K562 (cell line): ENCODE data around the gene IL25. TPM values are rescaled to one million over a fixed set of nuclear protein-coding genes. Genes with fewer than 3 reads are reported as not detected.

Experiments
- ATAC-seq: fragments of 200-7000 bp; cut with Tn5 transposase; 3 replicates; pipeline ENCODE4 v1.9.1; 2020; ENCODE audit warnings: moderate library complexity
- BruUV-seq: library from RNA; stranded (reverse); fragments of 400-500 nt; replicated peaks from 2 replicates; lab custom pipeline; 2021; lab: Mats Ljungman, UMichigan
- CTCF ChIA-PET: fragments of 300-600 bp; formaldehyde crosslinking; extraction: SDS; loops from one replicate; lab custom pipeline; 2021; ENCODE audit warnings: low intra/inter-chr PET ratio; lab: Yijun Ruan, JAX
- POLR2A ChIA-PET: fragments of 300-600, 350-650 bp; sonication (Branson Sonifier 250); formaldehyde crosslinking; extraction: SDS; loops from one replicate; lab custom pipeline; 2021; ENCODE audit warnings: antibody characterized with exemption, inconsistent platforms; lab: Yijun Ruan, JAX
- DNase-seq, 4 experiments: peaks; one replicate each; pipeline versions ENCODE4 v3.0.0 to v3.0.0-alpha.2; 2011 to 2018; ENCODE audit warnings: low spot score in 3 of 4, mixed read lengths in 3 of 4; ENCODE audit errors: extremely low read depth in 1 of 4
- FAIRE-seq: peaks from 2 replicates; lab custom pipeline; 2011; peaks lifted over from hg19 to GRCh38; lab: Jason Lieb, UNC
- H2AFZ ChIP-seq: 2 replicates; pipeline ENCODE4 v1.6.0; 2011; ENCODE audit warnings: low read depth, low read length, control low read depth, inconsistent platforms
- H3K27ac ChIP-seq: fragments of 200-600 bp; 3 replicates; pipeline ENCODE4 v1.8.0; 2011; ENCODE audit warnings: low read depth, mild to moderate bottlenecking, control low read depth, inconsistent platforms, low read length, moderate library complexity, mixed read lengths; ENCODE audit errors: extremely low read depth
- H3K27me3 ChIP-seq, 2 experiments: fragments of 300-600 bp in 1 of 2; 2 replicates in 1 of 2; 3 replicates in 1 of 2; pipeline versions ENCODE4 v1.6.0 to v1.8.0; 2011; ENCODE audit warnings: inconsistent platforms in 2 of 2, low read length in 2 of 2, mild to moderate bottlenecking in 1 of 2, mixed read lengths in 1 of 2, moderate library complexity in 1 of 2; ENCODE audit not compliant: control insufficient read depth in 2 of 2, insufficient read depth in 2 of 2
- H3K36me3 ChIP-seq: fragments of 300-600 bp; 3 replicates; pipeline ENCODE4 v1.8.0; 2011; ENCODE audit warnings: mild to moderate bottlenecking, low read length, inconsistent platforms; ENCODE audit not compliant: control insufficient read depth, insufficient read depth
- H3K4me1 ChIP-seq, 2 experiments: fragments of 200-600 bp in 1 of 2; replicated peaks in 1 of 2; 2 replicates in 1 of 2; 3 replicates in 1 of 2; pipeline versions ENCODE4 v1.5.1 to v1.8.0; 2011; ENCODE audit warnings: inconsistent platforms in 2 of 2, low read length in 2 of 2, mild to moderate bottlenecking in 1 of 2, mixed read lengths in 1 of 2, moderate library complexity in 1 of 2; ENCODE audit not compliant: control insufficient read depth in 2 of 2, insufficient read depth in 2 of 2
- H3K4me2 ChIP-seq: 2 replicates; pipeline ENCODE4 v1.6.1; 2011; ENCODE audit warnings: low read length, control low read depth, inconsistent platforms, mixed read lengths; ENCODE audit not compliant: insufficient read depth
- H3K4me3 ChIP-seq: fragments of 200-600 bp; sonication (generic), shearing (Covaris generic); 2 replicates; pipeline ENCODE4 v1.5.1; 2016; ENCODE audit warnings: control low read depth, inconsistent platforms
- H3K79me2 ChIP-seq: fragments of 200-600 bp; 3 replicates; pipeline ENCODE4 v1.8.0; 2011; ENCODE audit warnings: low read length, inconsistent platforms; ENCODE audit not compliant: control insufficient read depth, insufficient read depth
- H3K9ac ChIP-seq, 2 experiments: 2 replicates each; pipeline versions ENCODE4 v1.6.0 to v1.6.1; 2011; ENCODE audit warnings: low read depth in 2 of 2, low read length in 2 of 2, control low read depth in 1 of 2, inconsistent platforms in 1 of 2, mild to moderate bottlenecking in 1 of 2, mixed read lengths in 1 of 2; ENCODE audit not compliant: insufficient read depth in 1 of 2
- H3K9me1 ChIP-seq: one replicate; pipeline ENCODE4 v1.6.0; 2011; ENCODE audit warnings: inconsistent platforms, mild to moderate bottlenecking, low read length, moderate library complexity; ENCODE audit not compliant: control insufficient read depth, insufficient read depth
- H3K9me3 ChIP-seq: replicated peaks from 2 replicates; pipeline ENCODE4 v1.5.1; 2011; ENCODE audit warnings: low read depth, low read length, inconsistent platforms; ENCODE audit not compliant: control insufficient read depth, insufficient read depth
- H4K20me1 ChIP-seq: replicated peaks from 2 replicates; pipeline ENCODE4 v1.6.1; 2011; ENCODE audit warnings: low read length, inconsistent platforms, mixed read lengths; ENCODE audit not compliant: control insufficient read depth, insufficient read depth
- ARID1B ChIP-seq: fragments of 450-650 bp; IDR thresholded peaks from 2 replicates; pipeline ENCODE4 v1.6.1; 2016; ENCODE audit warnings: antibody characterized with exemption, mild to moderate bottlenecking, inconsistent platforms
- ARID2 ChIP-seq: fragments of 450-650 bp; IDR thresholded peaks from 2 replicates; pipeline ENCODE4 v1.6.1; 2017; ENCODE audit warnings: antibody characterized with exemption, mild to moderate bottlenecking
- CEBPZ ChIP-seq: fragments of 150-350 bp; IDR thresholded peaks from 2 replicates; pipeline ENCODE4 v1.6.1; 2014; ENCODE audit warnings: low read depth, mild to moderate bottlenecking, low read length, borderline replicate concordance
- CREB5 ChIP-seq: fragments of 250-450 bp; sonication (Bioruptor Pico); IDR thresholded peaks from 2 replicates; pipeline ENCODE4 v1.5.0; 2020; ENCODE audit warnings: mild to moderate bottlenecking
- CREBBP ChIP-seq: IDR thresholded peaks from one replicate; pipeline ENCODE4 v1.6.1; 2012; ENCODE audit warnings: low read depth, mild to moderate bottlenecking, control low read depth, inconsistent platforms, low read length
- HNRNPK ChIP-seq: fragments of 200-400 bp; formaldehyde crosslinking; IDR thresholded peaks from one replicate; pipeline ENCODE4 v1.6.1; 2018; ENCODE audit warnings: mild to moderate bottlenecking, low read depth, low read length; ENCODE audit not compliant: poor library complexity, severe bottlenecking
- KLF1 ChIP-seq: fragments of 450-650 bp; IDR thresholded peaks from 2 replicates; pipeline ENCODE4 v1.6.1; 2016; ENCODE audit warnings: missing genetic modification characterization, missing compliant biosample characterization
- NFRKB ChIP-seq: fragments of 450-650 bp; IDR thresholded peaks from 2 replicates; pipeline ENCODE4 v1.6.1; 2016; ENCODE audit warnings: low read depth
- NR2C2 ChIP-seq, 2 experiments: fragments of 200-800 bp in 1 of 2; sonication (Bioruptor generic) in 1 of 2; sonication (generic) in 1 of 2; formaldehyde crosslinking in 1 of 2; IDR thresholded peaks; 2 replicates each; pipeline versions ENCODE4 v1.6.1 to v1.8.0; 2016 to 2022; ENCODE audit warnings: mild to moderate bottlenecking in 1 of 2, missing compliant biosample characterization in 1 of 2, missing genetic modification characterization in 1 of 2, missing genetic modification reagents in 1 of 2
- NRF1 ChIP-seq, 2 experiments: fragments of 450-650 bp; IDR thresholded peaks in 1 of 2; conservative IDR thresholded peaks in 1 of 2; 2 replicates each; pipeline ENCODE4 v1.6.1; 2014; ENCODE audit warnings: mild to moderate bottlenecking in 2 of 2
- SFPQ ChIP-seq: fragments of 200-400 bp; formaldehyde crosslinking; IDR thresholded peaks from 2 replicates; pipeline ENCODE4 v1.6.1; 2017; ENCODE audit warnings: mild to moderate bottlenecking, low read depth, low read length, moderate library complexity
- SMARCA5 ChIP-seq: fragments of 450-650 bp; IDR thresholded peaks from 2 replicates; pipeline ENCODE4 v1.6.1; 2016
- SMARCB1 ChIP-seq: IDR thresholded peaks from 2 replicates; pipeline ENCODE4 v1.6.1; 2011; ENCODE audit warnings: improper control_type of control experiment, low read depth; ENCODE audit not compliant: insufficient read length
- ZNF134 ChIP-seq: fragments of 250-450 bp; sonication (Bioruptor Pico); conservative IDR thresholded peaks from 2 replicates; pipeline ENCODE4 v1.4.0; 2020
- WGBS: fragments of 100-300 bp; shearing (Covaris generic); methylation state at CpG from one replicate; pipeline ENCODE4 v1.1.6; 2016; ENCODE audit warnings: low coverage, mixed read lengths; ENCODE audit not compliant: insufficient coverage; ENCODE audit errors: missing lambda C conversion rate; 5-methylcytosine and 5-hydroxymethylcytosine counted together
- in situ Hi-C: fragments of 300-500 bp; cut with MboI; formaldehyde crosslinking; loops from 4 replicates; pipeline ENCODE4 v1.15.0; 2018; ENCODE audit warnings: inconsistent platforms, mixed read lengths
- intact Hi-C: fragments of 100-400 bp; cut with micrococcal nuclease; formaldehyde crosslinking; loops from 2 replicates; pipeline ENCODE4 v1.14.2; 2022
- polyA plus RNA-seq, 8 experiments: library from polyadenylated mRNA; depleted of rRNA in 4 of 8; stranded (reverse) in 5 of 8; unstranded in 3 of 8; fragments of >200 nt; fragmentation: Nextera tagmentation in 2 of 8; fragmentation: Illumina TruSeq in 1 of 8; extraction: Ambion mirVana in 2 of 8; extraction: Trizol in 1 of 8; gene quantifications; 2 replicates each; pipeline versions ENCODE4 v1.2.1 to v1.2.3, GENCODE V29; 2011 to 2014; ENCODE audit warnings: inconsistent platforms in 1 of 8, missing spikeins in 1 of 8
- total RNA-seq, 7 experiments: library from RNA; depleted of rRNA in 6 of 7; stranded (reverse); fragments of >200 nt in 6 of 7; fragmentation: Illumina TruSeq in 2 of 7; extraction: Trizol in 2 of 7; gene quantifications; 2 replicates each; pipeline versions ENCODE4 v1.2.1 to v1.2.3, GENCODE V29; 2011 to 2021; ENCODE audit warnings: low replicate concordance in 1 of 7

The IL25 gene
- total and polyA plus RNA-seq, 9 of the 15 experiments (the other 6 are each of a cell fraction or from before 2014, with no cell fraction given), result not detected

GRCh38 chr14:23376482-23377197, 4.0 kb downstream of the IL25 start, which contains the start of gene CMTM5:
TSS of gene CMTM5 (plus strand) at chr14:23377046. CDS start at chr14:23377252, 206 bp downstream.
- BruUV-seq, result no TSS peak
- DNase-seq (no peak), FAIRE-seq (no peak), ATAC-seq (no peak)
- H3K4me1 ChIP-seq, result peaks cover 0 to 14% of the 10 kb centered on the region in 2 experiments; a peak in 2 of 5 replicates
- CTCF ChIA-PET, result interaction anchor here (0.6 to 0.9 kb wide), 2 partner anchors 112 to 256 kb away, joined by 3 read pairs; no protein-coding TSS in a partner anchor
- H3K9me1 ChIP-seq, result no peaks in the 10 kb centered on the region
- in situ Hi-C loops, result no loop called here
- H3K9ac ChIP-seq, result no peak within 1 kb of the TSS
- POLR2A ChIA-PET, result no interaction called here
- peaks cover 2 to 50% of the 10 kb centered on the region in 2 experiments; a peak in 3 of 5 replicates for H3K27me3 ChIP-seq
- H3K4me2 ChIP-seq, result no peak within 1 kb of the TSS
- H3K4me3 ChIP-seq, result no peak within 1 kb of the TSS
- no peaks in the 10 kb centered on the region for H3K79me2 ChIP-seq
- WGBS, result 25% methylated on average over 4 of the region's 13 CpGs
- H3K36me3 ChIP-seq, result no peaks in the 10 kb centered on the region
- H3K27ac ChIP-seq, result no peak within 1 kb of the TSS
- no peak within 1 kb of the TSS for H2AFZ ChIP-seq
- intact Hi-C loops, result no loop called here
- no peak for TF ChIP-seq NFRKB
- TF ChIP-seq CEBPZ, result no peak
- TF ChIP-seq NR2C2 (CRISPR knock-in tag; IDR thresholded peaks at IDR 0.05), result no peak
- no peak for TF ChIP-seq NR2C2 (tag; IDR thresholded peaks at IDR 0.05)
- no peak for TF ChIP-seq CREBBP
- TF ChIP-seq KLF1, result no peak
- no peak for TF ChIP-seq SFPQ
- TF ChIP-seq HNRNPK, result no peak
- no peak for TF ChIP-seq ARID1B
- TF ChIP-seq NRF1 (conservative IDR thresholded peaks at IDR 0.05 in 1 of 2, IDR thresholded peaks at IDR 0.05 in 1 of 2), result no peak
- TF ChIP-seq CREB5 (CRISPR knock-in tag), result no peak
- no peak for TF ChIP-seq ARID2
- TF ChIP-seq ZNF134, result no peak
- no peak for TF ChIP-seq SMARCA5
- TF ChIP-seq SMARCB1, result no peak
- H3K9me3 ChIP-seq, result no peaks in the 10 kb centered on the region
- H4K20me1 ChIP-seq, result no peaks in the 10 kb centered on the region; the same call in 1 of the 2 replicates
